SU-DHL-6 (cell line): Measurements from ENCODE around the gene RAB3GAP1.

Experiments used
- EZH2phosphoT487 ChIP-seq: fragments of 200-600 bp; sonication (generic), shearing (Covaris generic); conservative IDR thresholded peaks from 2 replicates; pipeline ENCODE4 v1.6.1; 2018; ENCODE audit warnings: mild to moderate bottlenecking, antibody characterized with exemption, low read length, moderate library complexity, mixed read lengths
- TF ChIP-seq, protein P1 (sequence below): fragments of 200-600 bp; sonication (generic); IDR thresholded peaks from one replicate; pipeline ENCODE4 v1.5.1; 2017; ENCODE audit warnings: antibody characterized with exemption, mild to moderate bottlenecking, low read length, moderate library complexity; ENCODE audit not compliant: insufficient read depth, poor library complexity, severe bottlenecking

- TF ChIP-seq, protein P1, sequence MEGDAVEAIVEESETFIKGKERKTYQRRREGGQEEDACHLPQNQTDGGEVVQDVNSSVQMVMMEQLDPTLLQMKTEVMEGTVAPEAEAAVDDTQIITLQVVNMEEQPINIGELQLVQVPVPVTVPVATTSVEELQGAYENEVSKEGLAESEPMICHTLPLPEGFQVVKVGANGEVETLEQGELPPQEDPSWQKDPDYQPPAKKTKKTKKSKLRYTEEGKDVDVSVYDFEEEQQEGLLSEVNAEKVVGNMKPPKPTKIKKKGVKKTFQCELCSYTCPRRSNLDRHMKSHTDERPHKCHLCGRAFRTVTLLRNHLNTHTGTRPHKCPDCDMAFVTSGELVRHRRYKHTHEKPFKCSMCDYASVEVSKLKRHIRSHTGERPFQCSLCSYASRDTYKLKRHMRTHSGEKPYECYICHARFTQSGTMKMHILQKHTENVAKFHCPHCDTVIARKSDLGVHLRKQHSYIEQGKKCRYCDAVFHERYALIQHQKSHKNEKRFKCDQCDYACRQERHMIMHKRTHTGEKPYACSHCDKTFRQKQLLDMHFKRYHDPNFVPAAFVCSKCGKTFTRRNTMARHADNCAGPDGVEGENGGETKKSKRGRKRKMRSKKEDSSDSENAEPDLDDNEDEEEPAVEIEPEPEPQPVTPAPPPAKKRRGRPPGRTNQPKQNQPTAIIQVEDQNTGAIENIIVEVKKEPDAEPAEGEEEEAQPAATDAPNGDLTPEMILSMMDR: no peak
- no peak for TF ChIP-seq EZH2phosphoT487
Measured at GRCh38 chr2:135056790-135057189, 4.7 kb downstream of the RAB3GAP1 start.
